ENCODE results near the gene ZNF275.

- TF ChIP-seq, protein P1, sequence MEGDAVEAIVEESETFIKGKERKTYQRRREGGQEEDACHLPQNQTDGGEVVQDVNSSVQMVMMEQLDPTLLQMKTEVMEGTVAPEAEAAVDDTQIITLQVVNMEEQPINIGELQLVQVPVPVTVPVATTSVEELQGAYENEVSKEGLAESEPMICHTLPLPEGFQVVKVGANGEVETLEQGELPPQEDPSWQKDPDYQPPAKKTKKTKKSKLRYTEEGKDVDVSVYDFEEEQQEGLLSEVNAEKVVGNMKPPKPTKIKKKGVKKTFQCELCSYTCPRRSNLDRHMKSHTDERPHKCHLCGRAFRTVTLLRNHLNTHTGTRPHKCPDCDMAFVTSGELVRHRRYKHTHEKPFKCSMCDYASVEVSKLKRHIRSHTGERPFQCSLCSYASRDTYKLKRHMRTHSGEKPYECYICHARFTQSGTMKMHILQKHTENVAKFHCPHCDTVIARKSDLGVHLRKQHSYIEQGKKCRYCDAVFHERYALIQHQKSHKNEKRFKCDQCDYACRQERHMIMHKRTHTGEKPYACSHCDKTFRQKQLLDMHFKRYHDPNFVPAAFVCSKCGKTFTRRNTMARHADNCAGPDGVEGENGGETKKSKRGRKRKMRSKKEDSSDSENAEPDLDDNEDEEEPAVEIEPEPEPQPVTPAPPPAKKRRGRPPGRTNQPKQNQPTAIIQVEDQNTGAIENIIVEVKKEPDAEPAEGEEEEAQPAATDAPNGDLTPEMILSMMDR (IDR thresholded peaks at IDR 0.05; ENCODE audit: insufficient read depth, low read length, poor library complexity, severe bottlenecking): no peak
- TF ChIP-seq EZH2phosphoT487 (conservative IDR thresholded peaks at IDR 0.05; ENCODE audit: low read length): no peak
Measured at GRCh38 chrX:153401133-153401764, 67.3 kb downstream of the ZNF275 start, which contains the start of gene PNMA6E.

All from SU-DHL-6 (cell line).